Esophagus squamous epithelium (tissue), 5 donors: ENCODE results near the gene NACA. TPM values are rescaled to one million over a fixed set of nuclear protein-coding genes. Genes with fewer than 3 reads are reported as not detected.
A peak's percentile ranks its signal among the peaks of the same experiment; 100 is the strongest.
"Not testable (repeated sequence)": the region's sequence is repeated elsewhere in the genome, so short reads cannot be mapped to it uniquely, and the experiment has no call there.

Experiments used
- DNase-seq: peaks from one replicate; lab custom pipeline; 2025; lab: John Stamatoyannopoulos, UW
- H3K27ac ChIP-seq, 4 donors: fragments of 200-600 bp; sonication (generic); one replicate each; pipeline ENCODE4 v1.5.1; 2016 to 2019; ENCODE audit warnings: mild to moderate bottlenecking in 1 of 4
- H3K27me3 ChIP-seq, 4 donors: fragments of 200-600 bp; sonication (generic); 1 replicate in 3 of 4; 2 replicates in 1 of 4; pipeline versions ENCODE4 v1.5.1 to v1.6.0; 2017 to 2021; ENCODE audit warnings: antibody characterized with exemption in 1 of 4
- H3K36me3 ChIP-seq, 3 donors: fragments of 200-600 bp; sonication (generic); one replicate each; pipeline ENCODE4 v1.5.1; 2016 to 2019
- H3K4me1 ChIP-seq, 3 donors: fragments of 200-600 bp; sonication (generic); one replicate each; pipeline ENCODE4 v1.5.1; 2017 to 2019
- H3K4me3 ChIP-seq, 4 donors: fragments of 200-600 bp; sonication (generic); 1 replicate in 3 of 4; 2 replicates in 1 of 4; pipeline ENCODE4 v1.5.1; 2016 to 2019; ENCODE audit warnings: mild to moderate bottlenecking in 2 of 4, moderate library complexity in 1 of 4
- H3K9me3 ChIP-seq, 3 donors: fragments of 200-600 bp; sonication (generic); one replicate each; pipeline ENCODE4 v1.5.1; 2016 to 2019
- CTCF ChIP-seq, 6 experiments: fragments of 450-650 bp in 4 of 6; fragments of 200-600 bp in 2 of 6; sonication (generic) in 2 of 6; IDR thresholded peaks; one replicate each; pipeline ENCODE4 v1.5.1; 2016 to 2019; ENCODE audit warnings: antibody characterized with exemption in 6 of 6, mild to moderate bottlenecking in 4 of 6, moderate library complexity in 4 of 6
- POLR2A ChIP-seq, 4 donors: fragments of 450-650 bp; IDR thresholded peaks; one replicate each; pipeline ENCODE4 v1.6.1; 2017; ENCODE audit warnings: antibody characterized with exemption in 4 of 4, mild to moderate bottlenecking in 4 of 4, moderate library complexity in 3 of 4
- WGBS, 2 donors: methylation state at CpG; one replicate each; pipeline ENCODE4 v1.1.5; 2018; 5-methylcytosine and 5-hydroxymethylcytosine counted together
- intact Hi-C: fragments of 100-400 bp; cut with DNase I; formaldehyde crosslinking; loops from one replicate; pipeline ENCODE4 v1.15.0; 2022
- total RNA-seq, 4 donors: library from RNA; depleted of rRNA; stranded (reverse); fragments of >200 nt; gene quantifications; one replicate each; pipeline ENCODE4 v1.1.0, GENCODE V29; 2016
- donor health status: DM: yes; HTN: yes; CAD: no.

Gene NACA
- total RNA-seq, 4 donors from 2014 or later: 1,083 to 1,907 (median 1,546) TPM

DNA sequence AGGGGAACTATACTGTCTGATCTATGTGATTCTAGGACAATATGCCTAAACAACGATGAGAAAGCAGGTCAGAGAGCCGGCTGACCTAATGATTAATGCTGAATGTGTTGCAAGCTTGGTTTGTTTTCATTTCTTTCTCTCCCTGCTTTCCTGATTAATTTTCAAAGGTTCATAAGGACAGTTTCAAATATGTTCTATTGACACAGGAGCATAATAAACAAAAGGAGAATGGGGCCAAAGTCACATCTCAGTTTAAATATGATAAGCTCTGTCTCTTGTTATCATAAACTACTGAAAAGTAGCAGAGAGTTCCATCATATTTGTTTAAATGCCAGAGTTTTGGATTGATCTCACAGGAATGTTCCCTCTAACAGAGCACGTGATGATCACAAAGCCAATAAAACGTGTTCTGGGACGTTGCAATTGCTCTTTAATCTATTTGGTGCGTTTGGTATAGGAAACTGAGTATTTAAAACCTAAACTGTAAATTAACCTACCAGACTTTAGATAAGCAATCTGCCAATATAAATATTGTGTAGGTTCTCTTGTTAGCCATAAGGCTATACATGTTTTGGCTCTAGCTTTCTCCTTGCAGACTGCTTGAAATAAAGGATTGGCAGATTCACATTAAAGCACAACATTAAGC, 34.3 kb upstream of the NACA start:
- no peak overlapping the region for H3K4me3 ChIP-seq
- TF ChIP-seq CTCF (IDR thresholded peaks at IDR 0.05) (no peak), POLR2A (IDR thresholded peaks at IDR 0.05) (no peak)
- H3K27me3 ChIP-seq: no peaks in the 10 kb centered on the region
- peaks cover 0 to 13% (median 11%) of the 10 kb centered on the region in 3 donors for H3K9me3 ChIP-seq
- DNase-seq: no peak
- intact Hi-C loops: loop anchor here (5.0 kb wide), 1 partner anchor 228 kb away; no protein-coding TSS in a partner anchor
- 49 to 61% methylated on average over 6 of the region's 6 CpGs for WGBS, 2 donors
- no peaks in the 10 kb centered on the region for H3K36me3 ChIP-seq
- peak overlapping the region in 1 of 4 donors; percentile 1 for H3K27ac ChIP-seq
- H3K4me1 ChIP-seq: peaks cover 0 to 4% (median 0%) of the 10 kb centered on the region in 3 donors

DNA sequence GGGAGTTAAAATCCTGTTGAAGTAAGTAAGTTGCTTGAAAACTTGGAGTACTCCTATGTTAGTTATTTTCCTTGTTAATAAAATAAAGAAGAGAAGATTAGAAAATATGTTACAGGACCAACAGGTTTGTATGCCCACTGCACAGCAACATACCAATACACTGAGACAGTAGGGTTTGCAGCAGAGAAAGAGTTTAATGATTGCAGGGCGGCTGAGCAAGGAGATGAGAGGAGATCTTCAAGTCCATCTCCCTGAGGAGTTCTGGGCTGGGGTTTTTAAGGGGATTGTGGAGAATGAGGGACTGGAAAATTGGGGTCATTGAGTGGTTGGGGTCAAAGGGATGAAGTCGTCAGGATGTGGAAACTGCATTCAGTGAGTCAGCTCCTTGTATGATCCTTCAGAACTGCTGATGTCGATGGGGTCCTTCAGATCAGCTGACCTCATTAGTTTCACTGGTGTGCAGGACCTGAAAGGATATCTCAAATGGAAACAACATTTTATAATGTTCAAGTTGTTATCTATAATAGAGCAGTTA, 33.7 kb upstream of the NACA start:
- TF ChIP-seq CTCF (IDR thresholded peaks at IDR 0.05) (no peak), POLR2A (IDR thresholded peaks at IDR 0.05) (no peak)
- Histone ChIP-seq H3K4me3 (no peak overlapping the region), H3K27me3 (no peaks in the 10 kb centered on the region), H3K27ac (peak overlapping the region in 1 of 4 donors; percentile 1), H3K36me3 (no peaks in the 10 kb centered on the region), H3K4me1 (no peaks in the 10 kb centered on the region), H3K9me3 (peaks cover 0 to 13% (median 11%) of the 10 kb centered on the region in 3 donors)
- DNase-seq: no peak
- intact Hi-C loops: loop anchor here (5.0 kb wide), 1 partner anchor 229 kb away; no protein-coding TSS in a partner anchor
- 85 to 91% methylated on average over 3 of the region's 3 CpGs for WGBS, 2 donors

- not testable (repeated sequence) for H3K27me3 ChIP-seq, H3K4me1 ChIP-seq, H3K4me3 ChIP-seq, H3K36me3 ChIP-seq, H3K27ac ChIP-seq, DNase-seq
- 90 to 100% methylated on average over 1 of the region's 1 CpG for WGBS, 2 donors
- H3K9me3 ChIP-seq: peaks cover 0 to 13% (median 11%) of the 10 kb centered on the region in 3 donors
- intact Hi-C loops: loop anchor here (5.0 kb wide), 1 partner anchor 229 kb away; no protein-coding TSS in a partner anchor
Measured at GRCh38 chr12:56757971-56758370, 32.9 kb upstream of the NACA start.

DNA sequence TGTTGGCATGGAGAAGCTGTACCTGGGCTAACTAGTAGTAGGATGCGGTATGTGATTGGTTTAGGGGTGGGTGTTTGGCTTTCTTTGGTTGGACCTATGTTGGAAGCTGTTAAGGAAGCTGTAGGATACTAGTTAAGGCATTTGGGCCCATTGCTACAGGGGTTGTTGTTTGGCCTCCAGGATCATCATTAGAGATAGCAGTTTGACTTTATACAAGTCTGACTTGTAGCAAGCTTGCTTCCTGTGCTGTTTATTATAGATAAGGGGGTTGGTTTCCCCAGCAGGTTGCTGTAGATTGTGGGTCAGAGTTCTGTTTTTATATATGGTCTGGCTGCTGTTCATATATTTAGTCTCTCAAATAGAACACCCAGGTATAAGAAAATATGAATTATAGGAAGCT, 28.5 kb upstream of the NACA start:
- H3K9me3 ChIP-seq: peaks cover 0 to 7% (median 6%) of the 10 kb centered on the region in 3 donors
- TF ChIP-seq POLR2A (IDR thresholded peaks at IDR 0.05): no peak
- TF ChIP-seq CTCF (IDR thresholded peaks at IDR 0.05): no peak
- H3K36me3 ChIP-seq: no peaks in the 10 kb centered on the region
- intact Hi-C loops: no loop called here
- peaks cover 0 to 19% (median 8%) of the 10 kb centered on the region in 3 donors for H3K4me1 ChIP-seq
- DNase-seq: no peak
- H3K27ac ChIP-seq: no peak overlapping the region
- H3K27me3 ChIP-seq: no peaks in the 10 kb centered on the region
- 94% methylated on average over 1 of the region's 1 CpG for WGBS, 2 donors
- H3K4me3 ChIP-seq: no peak overlapping the region

DNA sequence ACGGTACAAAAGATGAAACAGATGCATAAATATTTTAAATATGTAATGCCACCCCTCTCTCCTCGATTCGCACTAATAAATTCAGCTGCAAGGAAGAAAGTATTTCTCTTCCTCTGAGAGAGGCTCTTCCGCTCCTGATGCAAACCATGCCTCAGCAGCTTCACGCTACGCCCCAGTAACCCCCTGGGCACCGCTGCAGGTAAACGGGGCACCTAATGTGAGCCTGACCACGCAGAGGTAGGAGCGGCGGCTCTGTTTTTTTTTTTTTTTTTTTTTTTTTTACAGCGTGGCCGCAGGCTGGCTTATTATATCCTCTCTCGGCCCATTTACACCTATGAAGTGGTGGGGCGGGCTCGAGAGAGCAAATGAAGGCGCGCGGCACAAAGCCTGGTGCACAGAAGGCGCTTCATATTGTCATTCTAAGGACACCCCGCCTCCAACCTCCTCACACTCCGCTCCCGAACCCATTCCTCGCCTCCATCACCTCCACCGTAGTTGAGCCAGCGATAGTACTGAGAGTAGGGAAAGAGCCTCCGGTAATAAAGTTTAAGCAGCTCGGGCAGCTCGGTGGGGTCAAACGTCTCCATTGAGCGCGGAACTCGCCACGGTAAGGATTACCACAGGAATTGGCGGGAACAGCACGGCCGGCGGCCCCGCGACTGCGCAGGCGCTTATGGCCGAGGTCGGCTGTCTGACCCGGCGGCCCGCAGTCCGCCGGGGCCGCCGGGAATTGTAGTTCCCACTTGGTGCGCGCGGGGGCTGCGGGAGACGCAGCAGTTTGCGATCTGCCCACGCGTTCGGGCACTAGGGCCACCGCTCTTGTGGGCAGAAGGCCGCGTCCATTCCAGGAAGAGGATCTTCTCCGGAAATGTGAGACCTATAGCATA, 26.9 kb upstream of the NACA start, which contains the start of gene PRIM1:
PRIM1 (minus strand) TSS at position 612 of the 887 bp plus-strand sequence; CDS start at position 587, 25 bp downstream.
- peak within 1 kb of the TSS; percentile 65 to 90 (median 78) for H3K4me3 ChIP-seq
- peak within 1 kb of the TSS; percentile 69 to 87 (median 82) for H3K27ac ChIP-seq
- peaks cover 0 to 11% (median 0%) of the 10 kb centered on the region in 3 donors for H3K36me3 ChIP-seq
- H3K9me3 ChIP-seq: no peaks in the 10 kb centered on the region
- no peaks in the 10 kb centered on the region for H3K27me3 ChIP-seq
- H3K4me1 ChIP-seq: peaks cover 0 to 19% (median 8%) of the 10 kb centered on the region in 3 donors
- WGBS, 2 donors: 0% methylated on average over 36 to 37 of the region's 64 CpGs
- peak in 1 of 4 donors; percentile 36 for TF ChIP-seq POLR2A (IDR thresholded peaks at IDR 0.05)
- peak in 5 of 6 experiments; percentile 15 to 44 (median 37) for TF ChIP-seq CTCF (IDR thresholded peaks at IDR 0.05)
- intact Hi-C loops: no loop called here
- no peak for DNase-seq

- Histone ChIP-seq H3K36me3 (peaks cover 0 to 25% (median 0%) of the 10 kb centered on the region in 3 donors), H3K4me3 (peak overlapping the region in 1 of 4 donors; percentile 77), H3K4me1 (peaks cover 0 to 19% (median 8%) of the 10 kb centered on the region in 3 donors)
- H3K27ac ChIP-seq, H3K27me3 ChIP-seq, intact Hi-C loops, DNase-seq, H3K9me3 ChIP-seq: not testable (repeated sequence)
- 72 to 78% methylated on average over 13 of the region's 13 CpGs for WGBS, 2 donors
Measured at GRCh38 chr12:56750596-56750995, 25.5 kb upstream of the NACA start.
